CD14-positive monocyte (primary cell): ENCODE measurements around the gene PTPN7. TPM values are rescaled to one million over a fixed set of nuclear protein-coding genes. Genes with fewer than 3 reads are reported as not detected.
A peak's percentile ranks its signal among the peaks of the same experiment; 100 is the strongest.

ENCODE experiments used
- DNase-seq, 3 donors: peaks; one replicate each; pipeline ENCODE4 v3.0.0-alpha.2; 2011 to 2022
- H2AFZ ChIP-seq: 2 replicates; pipeline ENCODE4 v1.6.0; 2012; ENCODE audit warnings: mild to moderate bottlenecking, low read depth, low read length, inconsistent platforms; ENCODE audit not compliant: insufficient read depth, poor library complexity, severe bottlenecking
- H3K27ac ChIP-seq, 2 donors: 1 replicate in 1 of 2; 2 replicates in 1 of 2; pipeline ENCODE4 v1.5.1; 2012 to 2013; ENCODE audit warnings: low read length in 2 of 2, control low read depth in 1 of 2, inconsistent platforms in 1 of 2, low read depth in 1 of 2, mild to moderate bottlenecking in 1 of 2
- H3K27me3 ChIP-seq, 2 donors: one replicate each; pipeline versions ENCODE4 v1.6.0 to v1.6.1; 2011 to 2013; ENCODE audit warnings: low read length in 2 of 2; ENCODE audit not compliant: control insufficient read depth in 2 of 2, insufficient read depth in 2 of 2
- H3K36me3 ChIP-seq, 2 donors: replicated peaks in 1 of 2; 1 replicate in 1 of 2; 2 replicates in 1 of 2; pipeline versions ENCODE4 v1.5.1 to v1.6.1; 2012 to 2013; ENCODE audit warnings: low read length in 2 of 2, control low read depth in 1 of 2, inconsistent platforms in 1 of 2, mild to moderate bottlenecking in 1 of 2; ENCODE audit not compliant: insufficient read depth in 2 of 2, control insufficient read depth in 1 of 2
- H3K4me1 ChIP-seq, 2 donors: 1 replicate in 1 of 2; 2 replicates in 1 of 2; pipeline versions ENCODE4 v1.5.1 to v1.6.1; 2012 to 2013; ENCODE audit warnings: low read length in 2 of 2, control low read depth in 1 of 2, inconsistent platforms in 1 of 2, mild to moderate bottlenecking in 1 of 2, moderate library complexity in 1 of 2; ENCODE audit not compliant: insufficient read depth in 2 of 2, control insufficient read depth in 1 of 2
- H3K4me2 ChIP-seq: replicated peaks from 2 replicates; pipeline ENCODE3; 2012; ENCODE audit warnings: low read length, moderate library complexity, mild to moderate bottlenecking; ENCODE audit not compliant: poor library complexity, severe bottlenecking; ENCODE audit errors: extremely low read depth
- H3K4me3 ChIP-seq, 3 experiments: fragments of 200-600 bp in 1 of 3; sonication (generic) in 1 of 3; replicated peaks in 1 of 3; 1 replicate in 2 of 3; 2 replicates in 1 of 3; pipeline ENCODE4 v1.5.1; 2011 to 2013; ENCODE audit warnings: low read length in 3 of 3, mild to moderate bottlenecking in 3 of 3, control low read depth in 2 of 3, low read depth in 2 of 3, inconsistent platforms in 1 of 3, moderate library complexity in 1 of 3
- H3K79me2 ChIP-seq: 2 replicates; pipeline ENCODE4 v1.6.0; 2012; ENCODE audit warnings: mild to moderate bottlenecking, control low read depth, inconsistent platforms, low read length, moderate library complexity; ENCODE audit not compliant: insufficient read depth
- H3K9ac ChIP-seq: 2 replicates; pipeline ENCODE4 v1.6.0; 2017; ENCODE audit warnings: low read length, mild to moderate bottlenecking; ENCODE audit not compliant: insufficient read depth, poor library complexity, severe bottlenecking
- H3K9me3 ChIP-seq, 2 donors: replicated peaks in 1 of 2; 1 replicate in 1 of 2; 2 replicates in 1 of 2; pipeline versions ENCODE4 v1.5.1 to v1.6.1; 2012 to 2013; ENCODE audit warnings: low read length in 2 of 2, control low read depth in 1 of 2; ENCODE audit not compliant: control insufficient read depth in 1 of 2, insufficient read depth in 1 of 2
- H4K20me1 ChIP-seq: 2 replicates; pipeline ENCODE4 v1.6.0; 2012; ENCODE audit warnings: mild to moderate bottlenecking, low read length, control low read depth, moderate library complexity; ENCODE audit not compliant: insufficient read depth
- H3K27ac Mint-ChIP-seq, 7 donors: one replicate each; pipeline ENCODE4 v1.8.0; 2020; ENCODE audit warnings: mild to moderate bottlenecking in 7 of 7, mixed read lengths in 7 of 7, moderate library complexity in 6 of 7, inconsistent platforms in 2 of 7
- H3K27me3 Mint-ChIP-seq, 3 donors: one replicate each; pipeline ENCODE4 v1.8.0; 2021 to 2022; ENCODE audit warnings: low read depth in 3 of 3, mild to moderate bottlenecking in 3 of 3, mixed read lengths in 3 of 3, moderate library complexity in 3 of 3, inconsistent platforms in 1 of 3
- H3K36me3 Mint-ChIP-seq, 2 donors: one replicate each; pipeline ENCODE4 v1.8.0; 2020; ENCODE audit warnings: mixed read lengths in 2 of 2, inconsistent platforms in 1 of 2, mild to moderate bottlenecking in 1 of 2
- H3K4me1 Mint-ChIP-seq: one replicate; pipeline ENCODE4 v1.8.0; 2020; ENCODE audit warnings: mild to moderate bottlenecking, mixed read lengths
- H3K4me3 Mint-ChIP-seq, 2 donors: one replicate each; pipeline ENCODE4 v1.8.0; 2020; ENCODE audit warnings: mild to moderate bottlenecking in 2 of 2, mixed read lengths in 2 of 2, moderate library complexity in 1 of 2
- H3K9me3 Mint-ChIP-seq, 7 donors: one replicate each; pipeline ENCODE4 v1.8.0; 2020 to 2022; ENCODE audit warnings: mixed read lengths in 7 of 7, mild to moderate bottlenecking in 6 of 7, moderate library complexity in 6 of 7, inconsistent platforms in 2 of 7
- CTCF ChIP-seq: fragments of 200-600 bp; IDR thresholded peaks from one replicate; pipeline ENCODE4 v1.8.0; 2022; ENCODE audit warnings: antibody characterized with exemption, mild to moderate bottlenecking
- WGBS: methylation state at CpG from one replicate; pipeline ENCODE4 v1.1.5; 2013; ENCODE audit warnings: missing lambda C conversion rate; ENCODE audit not compliant: insufficient coverage; 5-methylcytosine and 5-hydroxymethylcytosine counted together
- intact Hi-C, 2 donors: fragments of 100-400 bp; cut with micrococcal nuclease; formaldehyde crosslinking; loops; one replicate each; pipeline versions ENCODE4 v1.15.0 to v1.15.1; 2023
- polyA plus RNA-seq, 3 donors: library from polyadenylated mRNA; depleted of rRNA in 1 of 3; unstranded in 2 of 3; stranded (reverse) in 1 of 3; fragments of 300-500 nt in 2 of 3; fragments of >200 nt in 1 of 3; fragmentation: Illumina TruSeq in 2 of 3; gene quantifications; 1 replicate in 2 of 3; 2 replicates in 1 of 3; pipeline ENCODE4 v1.2.3, GENCODE V29; 2012 to 2021

PTPN7 gene
- polyA plus RNA-seq, 3 donors, result 4.0 to 18.8 (median 8.3) TPM

GRCh38 chr1:202170726-202171125 is 10.3 kb upstream of the PTPN7 start:
- no peak for TF ChIP-seq CTCF
- no peak overlapping the region for H3K4me2 ChIP-seq
- no peak overlapping the region for H3K27ac ChIP-seq
- Mint-ChIP-seq H3K4me1 (no peaks in the 10 kb centered on the region), H3K27me3 (peaks cover 3 to 6% (median 4%) of the 10 kb centered on the region in 3 donors), H3K27ac (peak overlapping the region in 1 of 7 donors; percentile 41), H3K9me3 (no peaks in the 10 kb centered on the region), H3K4me3 (no peak overlapping the region), H3K36me3 (no peaks in the 10 kb centered on the region)
- H3K4me1 ChIP-seq, result no peaks in the 10 kb centered on the region
- 82% methylated on average over 5 of the region's 6 CpGs for WGBS
- no peaks in the 10 kb centered on the region for H3K79me2 ChIP-seq
- intact Hi-C loops, result no loop called here
- no peak overlapping the region for H3K9ac ChIP-seq
- no peak overlapping the region for H2AFZ ChIP-seq
- DNase-seq, result no peak
- H3K36me3 ChIP-seq, result no peaks in the 10 kb centered on the region
- H3K9me3 ChIP-seq, result no peaks in the 10 kb centered on the region
- no peaks in the 10 kb centered on the region for H3K27me3 ChIP-seq
- H4K20me1 ChIP-seq, result no peaks in the 10 kb centered on the region
- no peak overlapping the region for H3K4me3 ChIP-seq

GRCh38 chr1:202168861-202169260 is 8.5 kb upstream of the PTPN7 start:
- H3K27me3 Mint-ChIP-seq, result peaks cover 2 to 6% (median 4%) of the 10 kb centered on the region in 3 donors
- H3K4me3 Mint-ChIP-seq, result no peak overlapping the region
- H2AFZ ChIP-seq, result no peak overlapping the region
- no peaks in the 10 kb centered on the region for H3K36me3 Mint-ChIP-seq
- no peaks in the 10 kb centered on the region for H3K9me3 Mint-ChIP-seq
- H3K36me3 ChIP-seq, result no peaks in the 10 kb centered on the region
- 92% methylated on average over 5 of the region's 7 CpGs for WGBS
- no peak overlapping the region for H3K4me3 ChIP-seq
- H3K9ac ChIP-seq, result no peak overlapping the region
- intact Hi-C loops, result no loop called here
- no peak for TF ChIP-seq CTCF
- H3K27me3 ChIP-seq, result no peaks in the 10 kb centered on the region
- H3K4me2 ChIP-seq, result no peak overlapping the region
- peaks cover 4% of the 10 kb centered on the region for H3K4me1 Mint-ChIP-seq
- H3K27ac Mint-ChIP-seq, result no peak overlapping the region
- H3K4me1 ChIP-seq, result no peaks in the 10 kb centered on the region
- H3K9me3 ChIP-seq, result no peaks in the 10 kb centered on the region
- no peak for DNase-seq
- no peak overlapping the region for H3K27ac ChIP-seq
- no peaks in the 10 kb centered on the region for H3K79me2 ChIP-seq
- H4K20me1 ChIP-seq, result no peaks in the 10 kb centered on the region
